ENCODE measurements around the gene NKIRAS1. TPM values are rescaled to one million over a fixed set of nuclear protein-coding genes. Genes with fewer than 3 reads are reported as not detected.
A peak's percentile ranks its signal among the peaks of the same experiment; 100 is the strongest.

Gene NKIRAS1
- total RNA-seq, 2 experiments from 2014 or later, result 4.0 to 4.7 TPM

DNA sequence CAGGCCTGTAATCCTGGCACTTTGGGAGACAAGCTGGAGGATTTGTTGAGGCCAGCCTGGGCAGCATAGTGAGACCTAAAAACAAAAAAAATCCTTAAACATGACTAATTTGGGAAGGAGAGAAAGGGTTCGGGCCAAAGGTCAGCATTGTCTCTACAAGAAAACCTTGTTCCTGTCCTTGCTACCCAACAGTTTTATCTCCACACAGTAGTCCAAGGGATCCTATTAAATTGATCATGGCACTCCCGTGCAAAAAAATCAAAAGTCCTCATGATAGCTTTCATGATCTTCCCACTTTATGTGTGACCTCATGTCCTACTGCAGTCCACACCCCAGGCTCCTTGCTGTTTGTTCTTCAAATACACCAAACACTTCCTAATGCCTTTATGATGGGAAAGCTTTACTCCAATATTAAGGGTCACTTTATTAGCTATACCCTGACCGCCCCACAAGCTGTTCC lies 4.3 kb upstream of the NKIRAS1 start:
- no peak overlapping the region for H2AFZ ChIP-seq (ENCODE audit: low read length)
- ChIA-PET CTCF (ENCODE audit: unreplicated experiment) (no interaction called here), POLR2A (interaction anchor here (0.6 to 0.9 kb wide), 2 partner anchors 23 to 652 kb away, joined by 3 to 4 read pairs; no protein-coding TSS in a partner anchor)
- H3K27ac ChIP-seq (ENCODE audit: low read depth, low read length, poor library complexity, severe bottlenecking), result peak overlapping the region; percentile 35
- H3K9me3 ChIP-seq (ENCODE audit: low read length), result no peaks in the 10 kb centered on the region
- peaks cover 34% of the 10 kb centered on the region for H3K79me2 ChIP-seq (ENCODE audit: insufficient read depth, low read depth, low read length)
- H3K4me1 ChIP-seq (ENCODE audit: insufficient read depth, low read length, poor library complexity, severe bottlenecking), result peaks cover 20% of the 10 kb centered on the region
- no peak for TF ChIP-seq EZH2phosphoT487 (IDR thresholded peaks at IDR 0.05; ENCODE audit: borderline replicate concordance, low read depth, low read length)
- TF ChIP-seq, protein P1, sequence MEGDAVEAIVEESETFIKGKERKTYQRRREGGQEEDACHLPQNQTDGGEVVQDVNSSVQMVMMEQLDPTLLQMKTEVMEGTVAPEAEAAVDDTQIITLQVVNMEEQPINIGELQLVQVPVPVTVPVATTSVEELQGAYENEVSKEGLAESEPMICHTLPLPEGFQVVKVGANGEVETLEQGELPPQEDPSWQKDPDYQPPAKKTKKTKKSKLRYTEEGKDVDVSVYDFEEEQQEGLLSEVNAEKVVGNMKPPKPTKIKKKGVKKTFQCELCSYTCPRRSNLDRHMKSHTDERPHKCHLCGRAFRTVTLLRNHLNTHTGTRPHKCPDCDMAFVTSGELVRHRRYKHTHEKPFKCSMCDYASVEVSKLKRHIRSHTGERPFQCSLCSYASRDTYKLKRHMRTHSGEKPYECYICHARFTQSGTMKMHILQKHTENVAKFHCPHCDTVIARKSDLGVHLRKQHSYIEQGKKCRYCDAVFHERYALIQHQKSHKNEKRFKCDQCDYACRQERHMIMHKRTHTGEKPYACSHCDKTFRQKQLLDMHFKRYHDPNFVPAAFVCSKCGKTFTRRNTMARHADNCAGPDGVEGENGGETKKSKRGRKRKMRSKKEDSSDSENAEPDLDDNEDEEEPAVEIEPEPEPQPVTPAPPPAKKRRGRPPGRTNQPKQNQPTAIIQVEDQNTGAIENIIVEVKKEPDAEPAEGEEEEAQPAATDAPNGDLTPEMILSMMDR (conservative IDR thresholded peaks at IDR 0.05; ENCODE audit: low read length), result no peak
- peaks cover 52% of the 10 kb centered on the region for H3K36me3 ChIP-seq (ENCODE audit: insufficient read depth, low read length)
- no peak for DNase-seq (ENCODE audit: low spot score)
- intact Hi-C loops (cut with micrococcal nuclease; ENCODE audit: unreplicated experiment), result no loop called here
- no TSS peak for BruUV-seq (replicated peaks)
- H3K9me2 ChIP-seq (ENCODE audit: insufficient read depth, low read length), result no peaks in the 10 kb centered on the region
- peak overlapping the region; percentile 94; the same call in 1 of the 2 replicates for H3K4me2 ChIP-seq (ENCODE audit: low read length)
- H4K20me1 ChIP-seq (ENCODE audit: insufficient read depth, low read length), result peaks cover 27% of the 10 kb centered on the region
- H3K4me3 ChIP-seq (ENCODE audit: low read depth, low read length, poor library complexity, severe bottlenecking), result no peak overlapping the region

DNA sequence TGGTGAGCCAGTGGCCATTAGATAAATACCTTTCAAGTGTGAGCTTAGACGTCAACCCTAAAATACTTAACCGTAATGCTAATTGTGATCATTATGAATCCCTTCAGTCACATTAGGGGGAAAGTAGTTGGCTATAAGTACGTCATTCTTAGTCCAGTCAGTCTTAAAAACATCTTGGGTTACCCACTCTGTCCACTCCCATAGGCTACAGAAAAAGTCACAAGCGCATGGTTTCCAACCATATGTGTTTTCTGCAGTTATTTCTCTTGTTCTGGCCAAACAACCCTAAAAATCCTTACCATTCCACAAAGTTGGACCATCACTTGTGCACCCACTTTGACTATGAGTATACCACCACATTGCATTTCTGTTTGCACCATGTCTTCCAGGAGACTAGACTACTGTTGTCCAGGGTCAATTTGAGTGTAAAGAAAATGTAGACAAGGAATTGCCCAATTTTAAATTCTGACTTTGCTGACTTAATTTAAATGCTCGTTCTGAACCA lies 3.4 kb upstream of the NKIRAS1 start:
- POLR2A ChIA-PET, result interaction anchor here (0.7 to 0.8 kb wide), 3 partner anchors 34 to 534 kb away, joined by 3 read pairs; no protein-coding TSS in a partner anchor
- CTCF ChIA-PET (ENCODE audit: unreplicated experiment), result no interaction called here
- intact Hi-C loops (cut with micrococcal nuclease; ENCODE audit: unreplicated experiment), result no loop called here

More for the DNA sequence above, 3.4 kb upstream of the NKIRAS1 start:
- BruUV-seq (replicated peaks), result no TSS peak
- peak overlapping the region; percentile 35 for H3K27ac ChIP-seq (ENCODE audit: low read depth, low read length, poor library complexity, severe bottlenecking)
- H3K4me3 ChIP-seq (ENCODE audit: low read depth, low read length, poor library complexity, severe bottlenecking), result peak overlapping the region; percentile 97
- H2AFZ ChIP-seq (ENCODE audit: low read length), result no peak overlapping the region
- no peak for DNase-seq (ENCODE audit: low spot score)
- peaks cover 29% of the 10 kb centered on the region for H3K4me1 ChIP-seq (ENCODE audit: insufficient read depth, low read length, poor library complexity, severe bottlenecking)
- no peaks in the 10 kb centered on the region for H3K9me3 ChIP-seq (ENCODE audit: low read length)
- TF ChIP-seq, protein P1 (conservative IDR thresholded peaks at IDR 0.05; ENCODE audit: low read length), result no peak
- TF ChIP-seq EZH2phosphoT487 (IDR thresholded peaks at IDR 0.05; ENCODE audit: borderline replicate concordance, low read depth, low read length), result no peak
- peaks cover 27% of the 10 kb centered on the region for H4K20me1 ChIP-seq (ENCODE audit: insufficient read depth, low read length)
- H3K36me3 ChIP-seq (ENCODE audit: insufficient read depth, low read length), result peaks cover 52% of the 10 kb centered on the region
- H3K79me2 ChIP-seq (ENCODE audit: insufficient read depth, low read depth, low read length), result peaks cover 39% of the 10 kb centered on the region
- H3K4me2 ChIP-seq (ENCODE audit: low read length), result peak overlapping the region; percentile 94
- no peaks in the 10 kb centered on the region for H3K9me2 ChIP-seq (ENCODE audit: insufficient read depth, low read length)

All from OCI-LY7 (cell line).